Testis (tissue), 3 donors: ENCODE measurements around the gene HIGD2A. TPM values are rescaled to one million over a fixed set of nuclear protein-coding genes. Genes with fewer than 3 reads are reported as not detected.

Source experiments
- DNase-seq: peaks from one replicate; pipeline ENCODE4 v3.0.0-alpha.2; 2019
- H3K27ac ChIP-seq, 2 donors: fragments of 200-600 bp; sonication (generic); one replicate each; pipeline ENCODE4 v1.5.1; 2019
- H3K27me3 ChIP-seq: fragments of 200-600 bp; sonication (generic); one replicate; pipeline ENCODE4 v1.5.1; 2019
- H3K36me3 ChIP-seq: fragments of 200-600 bp; sonication (generic); one replicate; pipeline ENCODE4 v1.5.1; 2017; ENCODE audit warnings: low read depth; ENCODE audit errors: missing control alignments
- H3K4me1 ChIP-seq: fragments of 200-600 bp; sonication (generic); one replicate; pipeline ENCODE4 v1.5.1; 2019
- H3K4me3 ChIP-seq, 2 donors: fragments of 200-600 bp; sonication (generic); one replicate each; pipeline ENCODE4 v1.5.1; 2017 to 2019
- H3K9me3 ChIP-seq: fragments of 200-600 bp; sonication (generic); one replicate; pipeline ENCODE4 v1.5.1; 2017
- POLR2A ChIP-seq: fragments of 450-650 bp; IDR thresholded peaks from one replicate; pipeline ENCODE4 v1.6.1; 2017; ENCODE audit warnings: antibody characterized with exemption, mild to moderate bottlenecking, moderate library complexity
- WGBS, 2 donors: methylation state at CpG; one replicate each; pipeline ENCODE4 v1.1.5; 2018; 5-methylcytosine and 5-hydroxymethylcytosine counted together
- intact Hi-C: fragments of 100-400 bp; cut with DNase I; formaldehyde crosslinking; loops from one replicate; pipeline ENCODE4 v1.15.1; 2023; ENCODE audit warnings: low total_unique reads
- polyA plus RNA-seq: library from polyadenylated mRNA; stranded (reverse); fragments of 350-450 nt; fragmentation: Illumina TruSeq; extraction: RNeasy Lipid Tissue Mini Kit (QIAGEN cat#74804); gene quantifications from one replicate; pipeline ENCODE4 v1.2.3, GENCODE V29; 2014; ENCODE audit warnings: low read depth, low replicate concordance; ENCODE audit not compliant: insufficient read depth
- total RNA-seq, 2 donors: library from RNA; depleted of rRNA; stranded (reverse); fragments of >200 nt; gene quantifications; one replicate each; pipeline ENCODE4 v1.2.3, GENCODE V29; 2016
- TF ChIP-seq, protein P1 (sequence below), 3 experiments: fragments of 450-650 bp in 2 of 3; fragments of 200-600 bp in 1 of 3; sonication (generic) in 1 of 3; IDR thresholded peaks; one replicate each; pipeline ENCODE4 v1.5.1; 2016 to 2019; ENCODE audit warnings: antibody characterized with exemption in 3 of 3, mild to moderate bottlenecking in 2 of 3, moderate library complexity in 1 of 3

HIGD2A gene
- total and polyA plus RNA-seq, 3 donors from 2014 or later, result 128 to 184 (median 129) TPM

DNA sequence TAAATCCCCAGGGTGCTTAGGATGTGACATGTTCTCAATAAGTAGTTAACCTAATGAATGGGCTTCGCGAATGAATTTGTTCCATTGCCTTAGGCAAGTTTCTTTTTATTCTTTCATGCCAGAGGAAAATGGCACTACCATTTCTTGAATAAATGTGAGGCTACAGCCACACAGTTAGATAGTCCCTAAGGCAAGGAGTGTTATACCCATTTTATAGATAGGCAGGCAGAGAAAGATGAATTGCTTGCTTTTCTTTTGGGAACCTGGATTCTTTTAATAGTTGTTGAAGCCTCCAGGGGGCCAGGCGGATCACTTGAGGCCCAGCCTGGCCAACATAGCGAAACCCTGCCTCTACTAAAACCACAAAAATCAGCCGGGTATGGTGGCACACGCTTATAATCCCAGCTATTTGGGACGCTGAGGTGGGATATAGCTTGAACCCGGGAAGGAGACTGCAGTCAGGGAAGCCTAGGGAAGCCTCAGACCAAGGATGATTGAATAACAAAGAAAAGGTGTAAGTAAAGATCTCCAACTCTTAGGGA is 1.1 kb upstream of the HIGD2A start:
- Histone ChIP-seq H3K27me3 (no peaks in the 10 kb centered on the region), H3K4me1 (peaks cover 13% of the 10 kb centered on the region), H3K9me3 (no peaks in the 10 kb centered on the region), H3K36me3 (no peaks in the 10 kb centered on the region), H3K4me3 (peak overlapping the region; percentile 73 to 74), H3K27ac (peak overlapping the region in 1 of 2 donors; percentile 89)
- WGBS, 2 donors, result 21 to 38% methylated on average over 7 to 8 of the region's 8 CpGs
- TF ChIP-seq, protein P1, sequence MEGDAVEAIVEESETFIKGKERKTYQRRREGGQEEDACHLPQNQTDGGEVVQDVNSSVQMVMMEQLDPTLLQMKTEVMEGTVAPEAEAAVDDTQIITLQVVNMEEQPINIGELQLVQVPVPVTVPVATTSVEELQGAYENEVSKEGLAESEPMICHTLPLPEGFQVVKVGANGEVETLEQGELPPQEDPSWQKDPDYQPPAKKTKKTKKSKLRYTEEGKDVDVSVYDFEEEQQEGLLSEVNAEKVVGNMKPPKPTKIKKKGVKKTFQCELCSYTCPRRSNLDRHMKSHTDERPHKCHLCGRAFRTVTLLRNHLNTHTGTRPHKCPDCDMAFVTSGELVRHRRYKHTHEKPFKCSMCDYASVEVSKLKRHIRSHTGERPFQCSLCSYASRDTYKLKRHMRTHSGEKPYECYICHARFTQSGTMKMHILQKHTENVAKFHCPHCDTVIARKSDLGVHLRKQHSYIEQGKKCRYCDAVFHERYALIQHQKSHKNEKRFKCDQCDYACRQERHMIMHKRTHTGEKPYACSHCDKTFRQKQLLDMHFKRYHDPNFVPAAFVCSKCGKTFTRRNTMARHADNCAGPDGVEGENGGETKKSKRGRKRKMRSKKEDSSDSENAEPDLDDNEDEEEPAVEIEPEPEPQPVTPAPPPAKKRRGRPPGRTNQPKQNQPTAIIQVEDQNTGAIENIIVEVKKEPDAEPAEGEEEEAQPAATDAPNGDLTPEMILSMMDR (IDR thresholded peaks at IDR 0.05), result no peak
- no peak for TF ChIP-seq POLR2A
- intact Hi-C loops, result no loop called here
- no peak for DNase-seq

DNA sequence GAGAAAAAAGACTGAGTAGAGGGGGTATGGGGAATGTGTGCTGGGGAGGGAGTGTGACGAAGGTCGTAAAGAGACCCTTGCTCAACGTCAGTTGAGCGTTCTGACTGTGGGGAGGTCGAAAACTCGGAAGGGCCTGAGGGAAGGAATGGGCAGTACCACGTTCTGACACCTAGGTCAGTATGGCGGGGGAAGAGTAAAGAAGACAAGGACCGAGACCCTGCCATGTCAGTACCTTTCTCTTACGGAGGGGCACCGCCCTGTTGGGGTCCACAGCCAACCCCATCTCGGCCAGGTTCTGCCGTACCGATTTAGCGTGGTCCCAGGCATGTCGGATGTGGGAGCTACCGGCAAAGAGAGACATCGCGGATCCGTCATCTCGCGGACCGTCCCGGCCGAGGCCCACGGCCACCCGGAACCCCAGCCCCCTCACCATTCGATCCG is 528 bp upstream of the HIGD2A start:
- Histone ChIP-seq H3K27me3 (no peaks in the 10 kb centered on the region), H3K4me1 (peaks cover 13% of the 10 kb centered on the region), H3K27ac (peak overlapping the region; percentile 89 to 96), H3K4me3 (peak overlapping the region; percentile 73 to 74), H3K36me3 (no peaks in the 10 kb centered on the region), H3K9me3 (no peaks in the 10 kb centered on the region)
- TF ChIP-seq, protein P1 (IDR thresholded peaks at IDR 0.05), result peak in 1 of 3 experiments; percentile 19
- no peak for TF ChIP-seq POLR2A
- WGBS, 2 donors, result 0% methylated on average over 11 to 29 of the region's 29 CpGs
- no peak for DNase-seq
- intact Hi-C loops, result no loop called here

GRCh38 chr5:176389135-176390123 is 878 bp downstream of the HIGD2A start:
- TF ChIP-seq, protein P1 (IDR thresholded peaks at IDR 0.05), result no peak
- no peak for TF ChIP-seq POLR2A
- no peaks in the 10 kb centered on the region for H3K36me3 ChIP-seq
- peak overlapping the region; percentile 89 to 96 for H3K27ac ChIP-seq
- H3K4me1 ChIP-seq, result peaks cover 13% of the 10 kb centered on the region
- DNase-seq, result no peak
- WGBS, 2 donors, result 20 to 25% methylated on average over 40 to 41 of the region's 41 CpGs
- H3K4me3 ChIP-seq, result peak overlapping the region; percentile 73 to 74
- H3K9me3 ChIP-seq, result no peaks in the 10 kb centered on the region
- H3K27me3 ChIP-seq, result no peaks in the 10 kb centered on the region
- intact Hi-C loops, result no loop called here

GRCh38 chr5:176391479-176391878 is 2.9 kb downstream of the HIGD2A start:
- WGBS, 2 donors, result 93 to 94% methylated on average over 4 of the region's 4 CpGs
- no peak overlapping the region for H3K4me3 ChIP-seq
- no peaks in the 10 kb centered on the region for H3K36me3 ChIP-seq
- intact Hi-C loops, result no loop called here
- H3K27ac ChIP-seq, result no peak overlapping the region
- DNase-seq, result no peak
- no peaks in the 10 kb centered on the region for H3K9me3 ChIP-seq
- peaks cover 30% of the 10 kb centered on the region for H3K4me1 ChIP-seq
- H3K27me3 ChIP-seq, result no peaks in the 10 kb centered on the region
- TF ChIP-seq POLR2A, result no peak
- TF ChIP-seq, protein P1 (IDR thresholded peaks at IDR 0.05), result no peak
